WTC11 (cell line): ENCODE data around the gene ZBTB8B. TPM values are rescaled to one million over a fixed set of nuclear protein-coding genes. Genes with fewer than 3 reads are reported as not detected.

Source experiments
- ATAC-seq: fragments of 200-7000 bp; cut with Tn5 transposase; 2 replicates; pipeline ENCODE4 v1.10.0; 2021; ENCODE audit warnings: mild to moderate bottlenecking, moderate library complexity
- CTCF ChIA-PET: fragments of 300-600 bp; sonication (Branson Sonifier 250); formaldehyde crosslinking; loops from one replicate; lab custom pipeline; 2021; ENCODE audit warnings: antibody characterized with exemption; lab: Charles Lee
- POLR2A ChIA-PET: fragments of 350-600 bp; sonication (Branson Sonifier 250); formaldehyde crosslinking; loops from one replicate; lab custom pipeline; 2021; ENCODE audit warnings: antibody characterized with exemption; lab: Charles Lee
- DNase-seq: peaks from one replicate; pipeline ENCODE4 v3.0.0; 2021; ENCODE audit warnings: low spot score
- H3K27ac Mint-ChIP-seq: 2 replicates; pipeline ENCODE4 v1.8.0; 2021; ENCODE audit warnings: mixed read lengths
- H3K27me3 Mint-ChIP-seq: 2 replicates; pipeline ENCODE4 v1.8.0; 2021; ENCODE audit warnings: low read depth, mild to moderate bottlenecking, moderate library complexity, mixed read lengths
- H3K36me3 Mint-ChIP-seq: 2 replicates; pipeline ENCODE4 v1.8.0; 2021; ENCODE audit warnings: mixed read lengths
- H3K4me1 Mint-ChIP-seq: 2 replicates; pipeline ENCODE4 v1.8.0; 2022; ENCODE audit warnings: mixed read lengths
- H3K4me3 Mint-ChIP-seq: 2 replicates; pipeline ENCODE4 v1.8.0; 2021; ENCODE audit warnings: mild to moderate bottlenecking, moderate library complexity, mixed read lengths
- H3K9me3 Mint-ChIP-seq: 2 replicates; pipeline ENCODE4 v1.8.0; 2021; ENCODE audit warnings: mixed read lengths
- ELF4 ChIP-seq: sonication (generic); formaldehyde crosslinking; IDR thresholded peaks from 2 replicates; pipeline ENCODE4 v1.8.1; 2022; ENCODE audit warnings: low read depth, mild to moderate bottlenecking, moderate library complexity, missing genetic modification reagents
- FOXJ3 ChIP-seq: sonication (generic); formaldehyde crosslinking; IDR thresholded peaks from 2 replicates; pipeline ENCODE4 v1.9.0; 2021; ENCODE audit warnings: missing genetic modification reagents, mild to moderate bottlenecking, borderline replicate concordance
- GTF2I ChIP-seq: fragments of 250-450 bp; sonication (Bioruptor Pico); conservative IDR thresholded peaks from 2 replicates; pipeline ENCODE4 v1.4.0; 2021; ENCODE audit warnings: mild to moderate bottlenecking
- NR1H2 ChIP-seq: sonication (generic); formaldehyde crosslinking; IDR thresholded peaks from 2 replicates; pipeline ENCODE4 v1.9.0; 2021; ENCODE audit warnings: mild to moderate bottlenecking, moderate library complexity, missing genetic modification reagents
- NR2C2 ChIP-seq: sonication (generic); formaldehyde crosslinking; IDR thresholded peaks from 2 replicates; pipeline ENCODE4 v1.8.0; 2022; ENCODE audit warnings: mild to moderate bottlenecking, missing genetic modification reagents
- NR3C1 ChIP-seq: sonication (generic); formaldehyde crosslinking; conservative IDR thresholded peaks from 2 replicates; pipeline ENCODE4 v1.8.1; 2023; ENCODE audit warnings: low read depth, mild to moderate bottlenecking, missing genetic modification reagents
- PRRX2 ChIP-seq: fragments of 250-450 bp; sonication (Bioruptor Pico); IDR thresholded peaks from 2 replicates; pipeline ENCODE4 v1.8.0; 2021; ENCODE audit warnings: mild to moderate bottlenecking
- RELA ChIP-seq: sonication (generic); formaldehyde crosslinking; IDR thresholded peaks from 2 replicates; pipeline ENCODE4 v1.8.1; 2022; ENCODE audit warnings: missing genetic modification reagents, mild to moderate bottlenecking, borderline replicate concordance
- SOX15 ChIP-seq: fragments of 250-450 bp; sonication (Bioruptor Pico); IDR thresholded peaks from 2 replicates; pipeline ENCODE4 v1.9.0; 2021; ENCODE audit warnings: mild to moderate bottlenecking
- SP1 ChIP-seq: sonication (generic); formaldehyde crosslinking; conservative IDR thresholded peaks from 2 replicates; pipeline ENCODE4 v1.8.1; 2022; ENCODE audit warnings: missing genetic modification reagents
- TEAD4 ChIP-seq: sonication (generic); formaldehyde crosslinking; IDR thresholded peaks from 2 replicates; pipeline ENCODE4 v1.8.0; 2022; ENCODE audit warnings: mild to moderate bottlenecking, missing genetic modification reagents
- total RNA-seq: library from RNA; stranded (reverse); gene quantifications from 3 replicates; pipeline ENCODE4 v1.2.3, GENCODE V29; 2021
- TF ChIP-seq, protein P1 (sequence below): sonication (generic); formaldehyde crosslinking; IDR thresholded peaks from 2 replicates; pipeline ENCODE4 v1.8.1; 2023; ENCODE audit warnings: mild to moderate bottlenecking, missing genetic modification reagents, borderline replicate concordance
- TF ChIP-seq, protein P2 (sequence below): sonication (generic); formaldehyde crosslinking; conservative IDR thresholded peaks from 2 replicates; pipeline ENCODE4 v1.8.1; 2022; ENCODE audit warnings: mild to moderate bottlenecking, missing genetic modification reagents
- TF ChIP-seq, protein P3 (sequence below): sonication (generic); formaldehyde crosslinking; IDR thresholded peaks from 2 replicates; pipeline ENCODE4 v1.8.1; 2022; ENCODE audit warnings: mild to moderate bottlenecking, missing genetic modification reagents, moderate library complexity, borderline replicate concordance
- TF ChIP-seq, protein P4 (sequence below): sonication (generic); formaldehyde crosslinking; IDR thresholded peaks from 2 replicates; pipeline ENCODE4 v1.8.0; 2022; ENCODE audit warnings: mild to moderate bottlenecking, missing genetic modification reagents
- TF ChIP-seq, protein P5 (sequence below): sonication (generic); formaldehyde crosslinking; IDR thresholded peaks from 2 replicates; pipeline ENCODE4 v1.8.0; 2022; ENCODE audit warnings: mild to moderate bottlenecking, missing genetic modification reagents
- TF ChIP-seq, protein P6 (sequence below): sonication (generic); formaldehyde crosslinking; conservative IDR thresholded peaks from 2 replicates; pipeline ENCODE4 v1.8.1; 2023; ENCODE audit warnings: mild to moderate bottlenecking, low read depth, missing genetic modification reagents, moderate library complexity
- TF ChIP-seq, protein P7 (sequence below): fragments of 200-600 bp; IDR thresholded peaks from 2 replicates; pipeline ENCODE4 v1.8.0; 2022; ENCODE audit warnings: antibody characterized with exemption

ZBTB8B gene
- total RNA-seq, 1 experiment from 2014 or later: 2.7 TPM

DNA sequence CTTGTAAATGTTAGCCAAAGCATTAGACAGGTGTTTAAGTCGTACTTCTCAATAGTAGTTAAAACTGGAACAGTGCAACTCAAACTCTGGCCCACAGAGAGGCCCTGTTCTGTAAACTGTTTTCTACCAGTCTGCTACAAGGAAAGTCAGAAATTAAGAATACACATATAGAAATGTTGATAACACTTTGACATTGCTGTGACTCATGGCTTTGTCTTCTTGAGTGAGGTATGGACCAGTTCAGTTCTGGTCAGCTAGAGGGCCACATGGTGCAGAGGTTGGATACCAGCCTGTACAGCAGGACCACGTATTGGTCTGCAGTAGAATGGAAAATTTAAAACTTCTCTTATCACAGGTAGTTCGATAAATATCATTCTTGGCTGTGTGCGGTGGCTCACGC is 22.3 kb downstream of the ZBTB8B start (continued):
- TF ChIP-seq, protein P1, sequence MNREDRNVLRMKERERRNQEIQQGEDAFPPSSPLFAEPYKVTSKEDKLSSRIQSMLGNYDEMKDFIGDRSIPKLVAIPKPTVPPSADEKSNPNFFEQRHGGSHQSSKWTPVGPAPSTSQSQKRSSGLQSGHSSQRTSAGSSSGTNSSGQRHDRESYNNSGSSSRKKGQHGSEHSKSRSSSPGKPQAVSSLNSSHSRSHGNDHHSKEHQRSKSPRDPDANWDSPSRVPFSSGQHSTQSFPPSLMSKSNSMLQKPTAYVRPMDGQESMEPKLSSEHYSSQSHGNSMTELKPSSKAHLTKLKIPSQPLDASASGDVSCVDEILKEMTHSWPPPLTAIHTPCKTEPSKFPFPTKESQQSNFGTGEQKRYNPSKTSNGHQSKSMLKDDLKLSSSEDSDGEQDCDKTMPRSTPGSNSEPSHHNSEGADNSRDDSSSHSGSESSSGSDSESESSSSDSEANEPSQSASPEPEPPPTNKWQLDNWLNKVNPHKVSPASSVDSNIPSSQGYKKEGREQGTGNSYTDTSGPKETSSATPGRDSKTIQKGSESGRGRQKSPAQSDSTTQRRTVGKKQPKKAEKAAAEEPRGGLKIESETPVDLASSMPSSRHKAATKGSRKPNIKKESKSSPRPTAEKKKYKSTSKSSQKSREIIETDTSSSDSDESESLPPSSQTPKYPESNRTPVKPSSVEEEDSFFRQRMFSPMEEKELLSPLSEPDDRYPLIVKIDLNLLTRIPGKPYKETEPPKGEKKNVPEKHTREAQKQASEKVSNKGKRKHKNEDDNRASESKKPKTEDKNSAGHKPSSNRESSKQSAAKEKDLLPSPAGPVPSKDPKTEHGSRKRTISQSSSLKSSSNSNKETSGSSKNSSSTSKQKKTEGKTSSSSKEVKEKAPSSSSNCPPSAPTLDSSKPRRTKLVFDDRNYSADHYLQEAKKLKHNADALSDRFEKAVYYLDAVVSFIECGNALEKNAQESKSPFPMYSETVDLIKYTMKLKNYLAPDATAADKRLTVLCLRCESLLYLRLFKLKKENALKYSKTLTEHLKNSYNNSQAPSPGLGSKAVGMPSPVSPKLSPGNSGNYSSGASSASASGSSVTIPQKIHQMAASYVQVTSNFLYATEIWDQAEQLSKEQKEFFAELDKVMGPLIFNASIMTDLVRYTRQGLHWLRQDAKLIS: no peak
- TF ChIP-seq NR2C2 (CRISPR knock-in tag): no peak
- no peak for TF ChIP-seq ELF4
- TF ChIP-seq, protein P2, sequence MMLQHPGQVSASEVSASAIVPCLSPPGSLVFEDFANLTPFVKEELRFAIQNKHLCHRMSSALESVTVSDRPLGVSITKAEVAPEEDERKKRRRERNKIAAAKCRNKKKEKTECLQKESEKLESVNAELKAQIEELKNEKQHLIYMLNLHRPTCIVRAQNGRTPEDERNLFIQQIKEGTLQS: no peak
- no peak for TF ChIP-seq GTF2I
- TF ChIP-seq PRRX2: no peak
- TF ChIP-seq NR3C1 (CRISPR knock-in tag): no peak
- no peak for TF ChIP-seq FOXJ3 (CRISPR knock-in tag)
- TF ChIP-seq, protein P3, sequence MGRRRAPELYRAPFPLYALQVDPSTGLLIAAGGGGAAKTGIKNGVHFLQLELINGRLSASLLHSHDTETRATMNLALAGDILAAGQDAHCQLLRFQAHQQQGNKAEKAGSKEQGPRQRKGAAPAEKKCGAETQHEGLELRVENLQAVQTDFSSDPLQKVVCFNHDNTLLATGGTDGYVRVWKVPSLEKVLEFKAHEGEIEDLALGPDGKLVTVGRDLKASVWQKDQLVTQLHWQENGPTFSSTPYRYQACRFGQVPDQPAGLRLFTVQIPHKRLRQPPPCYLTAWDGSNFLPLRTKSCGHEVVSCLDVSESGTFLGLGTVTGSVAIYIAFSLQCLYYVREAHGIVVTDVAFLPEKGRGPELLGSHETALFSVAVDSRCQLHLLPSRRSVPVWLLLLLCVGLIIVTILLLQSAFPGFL (CRISPR knock-in tag): no peak

DNA sequence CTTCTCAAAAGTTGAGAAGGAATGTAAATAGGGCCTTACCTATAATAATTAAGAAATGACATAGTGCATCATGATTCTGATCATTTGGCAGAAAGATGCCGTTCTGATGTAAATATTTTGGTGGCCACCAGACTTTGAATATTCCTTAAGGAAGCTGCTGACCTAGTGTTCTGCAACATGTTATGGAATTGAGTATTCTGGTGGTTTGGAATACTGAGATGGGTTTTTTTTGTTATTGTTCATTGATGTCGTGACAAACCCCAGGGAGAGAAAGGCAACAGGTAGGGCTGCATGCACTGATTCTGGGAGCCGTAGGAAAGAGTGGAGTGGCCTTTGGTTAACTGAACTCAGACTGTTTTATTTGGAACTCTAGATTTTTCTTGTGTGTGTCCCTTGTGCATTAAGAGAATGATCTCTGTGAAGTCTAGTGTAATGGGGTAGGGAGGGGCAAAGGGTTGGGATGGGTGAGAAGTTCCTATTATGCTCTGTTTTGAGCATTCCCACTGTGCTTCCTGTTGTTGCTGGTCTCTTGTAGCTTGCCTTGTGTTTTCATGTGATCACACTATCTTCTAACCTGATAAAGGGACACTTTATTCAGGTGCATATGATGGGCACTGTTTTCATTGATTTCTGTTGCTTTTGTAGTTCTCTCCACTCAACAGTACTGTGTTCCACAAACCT is 25.0 kb downstream of the ZBTB8B start:
- no peaks in the 10 kb centered on the region for H3K27me3 Mint-ChIP-seq
- no peak for TF ChIP-seq NR1H2 (CRISPR knock-in tag)
- TF ChIP-seq, protein P4, sequence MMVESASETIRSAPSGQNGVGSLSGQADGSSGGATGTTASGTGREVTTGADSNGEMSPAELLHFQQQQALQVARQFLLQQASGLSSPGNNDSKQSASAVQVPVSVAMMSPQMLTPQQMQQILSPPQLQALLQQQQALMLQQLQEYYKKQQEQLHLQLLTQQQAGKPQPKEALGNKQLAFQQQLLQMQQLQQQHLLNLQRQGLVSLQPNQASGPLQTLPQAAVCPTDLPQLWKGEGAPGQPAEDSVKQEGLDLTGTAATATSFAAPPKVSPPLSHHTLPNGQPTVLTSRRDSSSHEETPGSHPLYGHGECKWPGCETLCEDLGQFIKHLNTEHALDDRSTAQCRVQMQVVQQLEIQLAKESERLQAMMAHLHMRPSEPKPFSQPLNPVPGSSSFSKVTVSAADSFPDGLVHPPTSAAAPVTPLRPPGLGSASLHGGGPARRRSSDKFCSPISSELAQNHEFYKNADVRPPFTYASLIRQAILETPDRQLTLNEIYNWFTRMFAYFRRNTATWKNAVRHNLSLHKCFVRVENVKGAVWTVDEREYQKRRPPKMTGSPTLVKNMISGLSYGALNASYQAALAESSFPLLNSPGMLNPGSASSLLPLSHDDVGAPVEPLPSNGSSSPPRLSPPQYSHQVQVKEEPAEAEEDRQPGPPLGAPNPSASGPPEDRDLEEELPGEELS (CRISPR knock-in tag): no peak
- TF ChIP-seq, protein P5, sequence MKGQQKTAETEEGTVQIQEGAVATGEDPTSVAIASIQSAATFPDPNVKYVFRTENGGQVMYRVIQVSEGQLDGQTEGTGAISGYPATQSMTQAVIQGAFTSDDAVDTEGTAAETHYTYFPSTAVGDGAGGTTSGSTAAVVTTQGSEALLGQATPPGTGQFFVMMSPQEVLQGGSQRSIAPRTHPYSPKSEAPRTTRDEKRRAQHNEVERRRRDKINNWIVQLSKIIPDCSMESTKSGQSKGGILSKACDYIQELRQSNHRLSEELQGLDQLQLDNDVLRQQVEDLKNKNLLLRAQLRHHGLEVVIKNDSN (CRISPR knock-in tag): no peak
- no peak for TF ChIP-seq RELA (CRISPR knock-in tag)
- TF ChIP-seq, protein P6, sequence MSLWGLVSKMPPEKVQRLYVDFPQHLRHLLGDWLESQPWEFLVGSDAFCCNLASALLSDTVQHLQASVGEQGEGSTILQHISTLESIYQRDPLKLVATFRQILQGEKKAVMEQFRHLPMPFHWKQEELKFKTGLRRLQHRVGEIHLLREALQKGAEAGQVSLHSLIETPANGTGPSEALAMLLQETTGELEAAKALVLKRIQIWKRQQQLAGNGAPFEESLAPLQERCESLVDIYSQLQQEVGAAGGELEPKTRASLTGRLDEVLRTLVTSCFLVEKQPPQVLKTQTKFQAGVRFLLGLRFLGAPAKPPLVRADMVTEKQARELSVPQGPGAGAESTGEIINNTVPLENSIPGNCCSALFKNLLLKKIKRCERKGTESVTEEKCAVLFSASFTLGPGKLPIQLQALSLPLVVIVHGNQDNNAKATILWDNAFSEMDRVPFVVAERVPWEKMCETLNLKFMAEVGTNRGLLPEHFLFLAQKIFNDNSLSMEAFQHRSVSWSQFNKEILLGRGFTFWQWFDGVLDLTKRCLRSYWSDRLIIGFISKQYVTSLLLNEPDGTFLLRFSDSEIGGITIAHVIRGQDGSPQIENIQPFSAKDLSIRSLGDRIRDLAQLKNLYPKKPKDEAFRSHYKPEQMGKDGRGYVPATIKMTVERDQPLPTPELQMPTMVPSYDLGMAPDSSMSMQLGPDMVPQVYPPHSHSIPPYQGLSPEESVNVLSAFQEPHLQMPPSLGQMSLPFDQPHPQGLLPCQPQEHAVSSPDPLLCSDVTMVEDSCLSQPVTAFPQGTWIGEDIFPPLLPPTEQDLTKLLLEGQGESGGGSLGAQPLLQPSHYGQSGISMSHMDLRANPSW: no peak
- no peak for TF ChIP-seq SP1 (CRISPR knock-in tag)
- no peak for TF ChIP-seq NR2C2 (CRISPR knock-in tag)
- TF ChIP-seq, protein P7, sequence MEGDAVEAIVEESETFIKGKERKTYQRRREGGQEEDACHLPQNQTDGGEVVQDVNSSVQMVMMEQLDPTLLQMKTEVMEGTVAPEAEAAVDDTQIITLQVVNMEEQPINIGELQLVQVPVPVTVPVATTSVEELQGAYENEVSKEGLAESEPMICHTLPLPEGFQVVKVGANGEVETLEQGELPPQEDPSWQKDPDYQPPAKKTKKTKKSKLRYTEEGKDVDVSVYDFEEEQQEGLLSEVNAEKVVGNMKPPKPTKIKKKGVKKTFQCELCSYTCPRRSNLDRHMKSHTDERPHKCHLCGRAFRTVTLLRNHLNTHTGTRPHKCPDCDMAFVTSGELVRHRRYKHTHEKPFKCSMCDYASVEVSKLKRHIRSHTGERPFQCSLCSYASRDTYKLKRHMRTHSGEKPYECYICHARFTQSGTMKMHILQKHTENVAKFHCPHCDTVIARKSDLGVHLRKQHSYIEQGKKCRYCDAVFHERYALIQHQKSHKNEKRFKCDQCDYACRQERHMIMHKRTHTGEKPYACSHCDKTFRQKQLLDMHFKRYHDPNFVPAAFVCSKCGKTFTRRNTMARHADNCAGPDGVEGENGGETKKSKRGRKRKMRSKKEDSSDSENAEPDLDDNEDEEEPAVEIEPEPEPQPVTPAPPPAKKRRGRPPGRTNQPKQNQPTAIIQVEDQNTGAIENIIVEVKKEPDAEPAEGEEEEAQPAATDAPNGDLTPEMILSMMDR: no peak
- no peak for TF ChIP-seq SOX15 (CRISPR knock-in tag)
- TF ChIP-seq TEAD4 (CRISPR knock-in tag): no peak
- no peak for DNase-seq
- peaks cover 6% of the 10 kb centered on the region for H3K4me1 Mint-ChIP-seq
- H3K27ac Mint-ChIP-seq: no peak overlapping the region
- H3K9me3 Mint-ChIP-seq: no peaks in the 10 kb centered on the region
- ChIA-PET POLR2A (no interaction called here), CTCF (no interaction called here)
- ATAC-seq: no peak
- peaks cover 22% of the 10 kb centered on the region for H3K36me3 Mint-ChIP-seq
- no peak overlapping the region for H3K4me3 Mint-ChIP-seq
